Parathyroid adenoma (tissue), 2 donors: ENCODE measurements around the gene SPATA24.

Source experiments
- H2AFZ ChIP-seq: fragments of 300-600 bp; sonication (generic); one replicate; pipeline ENCODE4 v1.7.0; 2017; ENCODE audit warnings: antibody characterized with exemption, mild to moderate bottlenecking
- H3K27ac ChIP-seq: fragments of 300-600 bp; sonication (generic); one replicate; pipeline ENCODE4 v1.7.0; 2017
- H3K27me3 ChIP-seq: fragments of 300-600 bp; sonication (generic); one replicate; pipeline ENCODE4 v1.7.0; 2017; ENCODE audit warnings: low read length; ENCODE audit not compliant: control insufficient read depth, insufficient read depth
- H3K36me3 ChIP-seq: fragments of 300-600 bp; sonication (generic); one replicate; pipeline ENCODE4 v1.7.0; 2017; ENCODE audit warnings: low read length; ENCODE audit not compliant: control insufficient read depth, insufficient read depth
- H3K4me1 ChIP-seq: fragments of 300-600 bp; sonication (generic); one replicate; pipeline ENCODE4 v1.7.0; 2017; ENCODE audit warnings: control low read depth
- H3K4me2 ChIP-seq: fragments of 300-600 bp; sonication (generic); one replicate; pipeline ENCODE4 v1.7.0; 2017; ENCODE audit warnings: low read length
- H3K4me3 ChIP-seq: fragments of 300-600 bp; sonication (generic); one replicate; pipeline ENCODE4 v1.7.0; 2017; ENCODE audit warnings: low read depth, low read length
- H3K79me2 ChIP-seq: fragments of 300-600 bp; sonication (generic); one replicate; pipeline ENCODE4 v1.7.0; 2017; ENCODE audit warnings: control low read depth
- H3K9ac ChIP-seq: fragments of 300-600 bp; sonication (generic); one replicate; pipeline ENCODE4 v1.7.0; 2017; ENCODE audit warnings: mild to moderate bottlenecking
- H3K9me3 ChIP-seq: fragments of 300-600 bp; sonication (generic); one replicate; pipeline ENCODE4 v1.7.0; 2017; ENCODE audit warnings: low read length; ENCODE audit not compliant: control insufficient read depth
- CTCF ChIP-seq: fragments of 300-600 bp; sonication (generic); IDR thresholded peaks from one replicate; pipeline ENCODE4 v1.7.0; 2017; ENCODE audit warnings: antibody characterized with exemption, mild to moderate bottlenecking
- donor health status: primary hyperparathyroidism.

The SPATA24 gene

GRCh38 chr5:139382807-139383206 is 21.1 kb downstream of the SPATA24 start:
- Histone ChIP-seq H3K9me3 (no peaks in the 10 kb centered on the region), H3K9ac (no peak overlapping the region), H3K79me2 (peaks cover 4% of the 10 kb centered on the region), H3K4me2 (no peak overlapping the region), H3K27ac (peak overlapping the region; percentile 39), H3K4me1 (peaks cover 23% of the 10 kb centered on the region), H3K27me3 (no peaks in the 10 kb centered on the region), H3K4me3 (no peak overlapping the region), H2AFZ (no peak overlapping the region), H3K36me3 (no peaks in the 10 kb centered on the region)
- no peak for TF ChIP-seq CTCF

- H3K79me2 ChIP-seq, result peaks cover 4% of the 10 kb centered on the region
- H3K4me2 ChIP-seq, result no peak overlapping the region
- no peak overlapping the region for H3K9ac ChIP-seq
- H3K9me3 ChIP-seq, result no peaks in the 10 kb centered on the region
- H2AFZ ChIP-seq, result peak overlapping the region; percentile 76
- peak overlapping the region; percentile 39 for H3K27ac ChIP-seq
- peaks cover 23% of the 10 kb centered on the region for H3K4me1 ChIP-seq
- H3K27me3 ChIP-seq, result no peaks in the 10 kb centered on the region
- H3K4me3 ChIP-seq, result no peak overlapping the region
- no peak for TF ChIP-seq CTCF
- no peaks in the 10 kb centered on the region for H3K36me3 ChIP-seq
Observed at GRCh38 chr5:139381837-139382761, 21.8 kb downstream of the SPATA24 start.

- H2AFZ ChIP-seq, result no peak overlapping the region
- no peak overlapping the region for H3K4me3 ChIP-seq
- no peaks in the 10 kb centered on the region for H3K9me3 ChIP-seq
- peaks cover 16% of the 10 kb centered on the region for H3K4me1 ChIP-seq
- peaks cover 4% of the 10 kb centered on the region for H3K79me2 ChIP-seq
- H3K36me3 ChIP-seq, result no peaks in the 10 kb centered on the region
- no peak overlapping the region for H3K4me2 ChIP-seq
- no peak for TF ChIP-seq CTCF
- H3K9ac ChIP-seq, result no peak overlapping the region
- no peaks in the 10 kb centered on the region for H3K27me3 ChIP-seq
- H3K27ac ChIP-seq, result no peak overlapping the region
Observed at GRCh38 chr5:139379626-139380449, 24.1 kb downstream of the SPATA24 start.

- no peak overlapping the region for H2AFZ ChIP-seq
- no peak overlapping the region for H3K9ac ChIP-seq
- H3K4me3 ChIP-seq, result no peak overlapping the region
- H3K4me1 ChIP-seq, result peaks cover 18% of the 10 kb centered on the region
- peaks cover 4% of the 10 kb centered on the region for H3K79me2 ChIP-seq
- TF ChIP-seq CTCF, result no peak
- no peaks in the 10 kb centered on the region for H3K27me3 ChIP-seq
- H3K9me3 ChIP-seq, result no peaks in the 10 kb centered on the region
- H3K27ac ChIP-seq, result no peak overlapping the region
- no peak overlapping the region for H3K4me2 ChIP-seq
- H3K36me3 ChIP-seq, result no peaks in the 10 kb centered on the region
Observed at GRCh38 chr5:139378941-139379361, 24.9 kb downstream of the SPATA24 start.
